DOHH2 (cell line): Measurements from ENCODE around the gene PROK2.

Experiments
- H3F3A ChIP-seq: fragments of 200-600 bp; sonication (generic), shearing (Covaris generic); 2 replicates; pipeline ENCODE4 v1.6.0; 2016; ENCODE audit warnings: antibody characterized with exemption, mild to moderate bottlenecking; ENCODE audit not compliant: control insufficient read depth, insufficient read depth
- H3K27ac ChIP-seq: fragments of 200-600 bp; sonication (generic); 2 replicates; pipeline ENCODE4 v1.5.1; 2014; ENCODE audit warnings: low read depth, mild to moderate bottlenecking, low read length, moderate library complexity
- H3K27me3 ChIP-seq: fragments of 200-600 bp; sonication (generic); 2 replicates; pipeline ENCODE4 v1.6.1; 2014; ENCODE audit warnings: mild to moderate bottlenecking, low read length, mixed read lengths; ENCODE audit not compliant: control insufficient read depth
- H3K36me3 ChIP-seq: fragments of 200-600 bp; sonication (generic); 2 replicates; pipeline ENCODE4 v1.6.1; 2014; ENCODE audit warnings: mild to moderate bottlenecking, low read length, moderate library complexity, mixed read lengths; ENCODE audit not compliant: control insufficient read depth
- H3K4me1 ChIP-seq: fragments of 200-600 bp; sonication (generic); 2 replicates; pipeline ENCODE4 v1.6.1; 2014; ENCODE audit warnings: mild to moderate bottlenecking, low read length, mixed read lengths; ENCODE audit not compliant: control insufficient read depth
- H3K4me2 ChIP-seq: fragments of 200-600 bp; sonication (generic); 2 replicates; pipeline ENCODE4 v1.6.0; 2014; ENCODE audit warnings: mild to moderate bottlenecking, low read length, moderate library complexity
- H3K4me3 ChIP-seq: fragments of 200-600 bp; sonication (generic); 2 replicates; pipeline ENCODE4 v1.5.1; 2014; ENCODE audit warnings: mild to moderate bottlenecking, low read length, mixed read lengths
- H3K79me2 ChIP-seq: fragments of 200-600 bp; sonication (generic); 2 replicates; pipeline ENCODE4 v1.6.1; 2014; ENCODE audit warnings: mild to moderate bottlenecking, low read length, mixed read lengths; ENCODE audit not compliant: control insufficient read depth
- H3K9me2 ChIP-seq: fragments of 200-600 bp; sonication (generic); replicated peaks from 2 replicates; pipeline ENCODE4 v1.6.1; 2014; ENCODE audit warnings: mild to moderate bottlenecking, low read length, mixed read lengths; ENCODE audit not compliant: control insufficient read depth
- H3K9me3 ChIP-seq: fragments of 200-600 bp; sonication (generic); 2 replicates; pipeline ENCODE4 v1.6.1; 2014; ENCODE audit warnings: antibody characterized with exemption, low read length, mixed read lengths; ENCODE audit not compliant: control insufficient read depth, insufficient read depth
- H4K20me1 ChIP-seq: fragments of 200-600 bp; sonication (generic); 2 replicates; pipeline ENCODE4 v1.6.0; 2014; ENCODE audit warnings: low read depth, mild to moderate bottlenecking, antibody characterized with exemption, low read length, moderate library complexity; ENCODE audit not compliant: control insufficient read depth, insufficient read depth
- CTCF ChIP-seq: fragments of 200-600 bp; sonication (generic); IDR thresholded peaks from one replicate; pipeline ENCODE4 v1.5.1; 2014; ENCODE audit warnings: antibody characterized with exemption, mild to moderate bottlenecking, low read depth, low read length; ENCODE audit not compliant: poor library complexity, severe bottlenecking
- EZH2phosphoT487 ChIP-seq: fragments of 200-600 bp; sonication (generic); IDR thresholded peaks from 2 replicates; pipeline ENCODE4 v1.6.1; 2017; ENCODE audit warnings: borderline replicate concordance, mild to moderate bottlenecking, antibody characterized with exemption, low read length, moderate library complexity, mixed read lengths

The PROK2 gene

GRCh38 chr3:71805691-71806090 lies 20.7 kb upstream of the PROK2 start:
- Histone ChIP-seq H3K36me3 (no peaks in the 10 kb centered on the region), H3K4me1 (no peaks in the 10 kb centered on the region), H3K79me2 (no peaks in the 10 kb centered on the region), H3K9me3 (no peaks in the 10 kb centered on the region), H3K27ac (no peak overlapping the region), H3K9me2 (no peaks in the 10 kb centered on the region), H3F3A (no peaks in the 10 kb centered on the region), H3K27me3 (peaks cover 6% of the 10 kb centered on the region; the same call in 1 of the 2 replicates), H3K4me2 (no peak overlapping the region), H4K20me1 (no peaks in the 10 kb centered on the region), H3K4me3 (no peak overlapping the region)
- TF ChIP-seq EZH2phosphoT487 (no peak), CTCF (no peak)

- Histone ChIP-seq H3K9me3 (no peaks in the 10 kb centered on the region), H3K79me2 (no peaks in the 10 kb centered on the region), H3K9me2 (no peaks in the 10 kb centered on the region), H3K27me3 (peaks cover 6% of the 10 kb centered on the region; the same call in 1 of the 2 replicates), H3F3A (no peaks in the 10 kb centered on the region), H3K27ac (no peak overlapping the region), H3K4me2 (no peak overlapping the region), H4K20me1 (no peaks in the 10 kb centered on the region), H3K4me1 (no peaks in the 10 kb centered on the region), H3K4me3 (no peak overlapping the region), H3K36me3 (no peaks in the 10 kb centered on the region)
- TF ChIP-seq CTCF (no peak), EZH2phosphoT487 (no peak)
Measured at GRCh38 chr3:71805199-71805598, 20.3 kb upstream of the PROK2 start.

GRCh38 chr3:71803248-71803647 lies 18.3 kb upstream of the PROK2 start:
- H3K9me3 ChIP-seq: no peaks in the 10 kb centered on the region
- H3K4me1 ChIP-seq: no peaks in the 10 kb centered on the region
- H3K4me3 ChIP-seq: no peak overlapping the region
- H3K36me3 ChIP-seq: no peaks in the 10 kb centered on the region
- no peak overlapping the region for H3K4me2 ChIP-seq
- H3K27ac ChIP-seq: no peak overlapping the region
- TF ChIP-seq EZH2phosphoT487 (no peak), CTCF (no peak)
- no peaks in the 10 kb centered on the region for H3F3A ChIP-seq
- no peaks in the 10 kb centered on the region for H3K79me2 ChIP-seq
- no peaks in the 10 kb centered on the region for H4K20me1 ChIP-seq
- peaks cover 6% of the 10 kb centered on the region; the same call in 1 of the 2 replicates for H3K27me3 ChIP-seq
- H3K9me2 ChIP-seq: no peaks in the 10 kb centered on the region
